T-helper 2 cell treated with Interferon-gamma antibody and Interleukin-4, amounts not matched to agents 5 μg/mL and 100 μg/mL, for 36 hours (primary cell): ENCODE data around the gene PER2.
A peak's percentile ranks its signal among the peaks of the same experiment; 100 is the strongest.

Experiments
- DNase-seq: peaks from one replicate; pipeline ENCODE4 v3.0.0; 2021; ENCODE audit warnings: low spot score
- H3K27ac Mint-ChIP-seq: one replicate; pipeline ENCODE4 v1.8.0; 2021; ENCODE audit warnings: mild to moderate bottlenecking, mixed read lengths
- H3K27me3 Mint-ChIP-seq: one replicate; pipeline ENCODE4 v1.8.0; 2021; ENCODE audit warnings: low read depth, mixed read lengths
- H3K36me3 Mint-ChIP-seq: one replicate; pipeline ENCODE4 v1.8.0; 2021; ENCODE audit warnings: low read depth, mixed read lengths
- H3K4me1 Mint-ChIP-seq: one replicate; pipeline ENCODE4 v1.8.0; 2021; ENCODE audit warnings: low read depth, mixed read lengths
- H3K4me3 Mint-ChIP-seq: one replicate; pipeline ENCODE4 v1.8.0; 2022; ENCODE audit warnings: mild to moderate bottlenecking, moderate library complexity, mixed read lengths
- H3K9me3 Mint-ChIP-seq: one replicate; pipeline ENCODE4 v1.8.0; 2021; ENCODE audit warnings: mixed read lengths

PER2 gene

GRCh38 chr2:238237431-238238135 lies 50.8 kb downstream of the PER2 start:
- DNase-seq, result no peak
- peaks cover 3% of the 10 kb centered on the region for H3K36me3 Mint-ChIP-seq

DNA sequence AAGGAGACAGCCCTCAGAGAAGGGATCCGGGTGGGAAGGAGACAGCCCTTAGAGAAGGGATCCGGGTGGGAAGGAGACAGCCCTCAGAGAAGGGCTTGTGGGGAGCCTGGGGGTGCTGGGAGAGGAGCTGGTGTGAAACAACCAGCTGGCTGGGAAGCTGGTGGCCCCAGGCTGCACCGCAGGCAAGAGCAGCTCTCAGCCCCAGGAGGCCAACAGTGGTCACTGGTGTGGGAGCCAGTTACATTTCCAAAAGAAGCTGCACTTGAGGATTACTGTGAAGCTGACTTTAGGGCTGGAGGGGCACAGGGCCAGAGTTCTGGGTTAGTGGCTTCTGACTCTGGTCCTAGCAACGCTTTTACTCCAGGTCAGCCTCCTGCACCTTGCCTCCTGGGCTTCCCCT lies 51.8 kb downstream of the PER2 start:
- Mint-ChIP-seq H3K4me3 (no peak overlapping the region), H3K4me1 (peaks cover 9% of the 10 kb centered on the region), H3K27ac (no peak overlapping the region), H3K9me3 (peaks cover 13% of the 10 kb centered on the region), H3K27me3 (peaks cover 61% of the 10 kb centered on the region), H3K36me3 (peaks cover 3% of the 10 kb centered on the region)
- DNase-seq, result no peak

More at GRCh38 chr2:238237431-238238135, 50.8 kb downstream of the PER2 start:
- Mint-ChIP-seq H3K4me1 (peaks cover 8% of the 10 kb centered on the region), H3K27ac (no peak overlapping the region), H3K4me3 (peak overlapping the region; percentile 28), H3K27me3 (peaks cover 58% of the 10 kb centered on the region), H3K9me3 (peaks cover 9% of the 10 kb centered on the region)

- peaks cover 11% of the 10 kb centered on the region for H3K4me1 Mint-ChIP-seq
These were observed 52.6 kb downstream of the PER2 start for GRCh38 chr2:238235856-238236255.

GRCh38 chr2:238235331-238235732 lies 53.1 kb downstream of the PER2 start:
- peaks cover 15% of the 10 kb centered on the region for H3K4me1 Mint-ChIP-seq
- DNase-seq, result no peak
- peaks cover 3% of the 10 kb centered on the region for H3K36me3 Mint-ChIP-seq
- peaks cover 63% of the 10 kb centered on the region for H3K27me3 Mint-ChIP-seq
- peak overlapping the region; percentile 35 for H3K4me3 Mint-ChIP-seq
- H3K9me3 Mint-ChIP-seq, result peaks cover 14% of the 10 kb centered on the region
- H3K27ac Mint-ChIP-seq, result no peak overlapping the region

More at GRCh38 chr2:238235856-238236255, 52.6 kb downstream of the PER2 start:
- no peak for DNase-seq
- H3K9me3 Mint-ChIP-seq, result peaks cover 14% of the 10 kb centered on the region
- peaks cover 3% of the 10 kb centered on the region for H3K36me3 Mint-ChIP-seq
- peaks cover 59% of the 10 kb centered on the region for H3K27me3 Mint-ChIP-seq
- H3K4me3 Mint-ChIP-seq, result peak overlapping the region; percentile 3
- H3K27ac Mint-ChIP-seq, result no peak overlapping the region

DNA sequence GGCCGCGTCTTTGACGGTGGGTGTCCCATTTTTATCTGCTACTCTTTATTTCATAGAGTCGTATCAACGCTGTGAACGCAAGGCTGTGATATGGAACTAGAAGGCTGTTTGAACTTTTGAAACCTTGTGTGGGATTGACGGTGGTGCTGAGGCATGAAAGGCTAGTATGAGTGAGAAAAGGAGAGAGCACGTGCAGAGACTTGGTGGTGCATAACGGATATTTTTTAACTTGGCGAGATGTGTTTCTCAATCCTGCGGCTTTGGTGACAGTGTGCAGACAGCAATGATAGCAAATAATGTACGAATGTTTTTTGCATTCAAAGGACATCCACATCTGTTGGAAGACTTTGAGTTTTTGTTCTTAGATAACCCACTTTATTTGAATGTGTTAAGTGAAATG lies 54.8 kb downstream of the PER2 start:
- DNase-seq, result no peak
- H3K9me3 Mint-ChIP-seq, result peaks cover 14% of the 10 kb centered on the region
- no peak overlapping the region for H3K27ac Mint-ChIP-seq
- peak overlapping the region; percentile 54 for H3K4me3 Mint-ChIP-seq
- H3K36me3 Mint-ChIP-seq, result peaks cover 3% of the 10 kb centered on the region
- peaks cover 15% of the 10 kb centered on the region for H3K4me1 Mint-ChIP-seq
- H3K27me3 Mint-ChIP-seq, result peaks cover 65% of the 10 kb centered on the region

- no peak overlapping the region for H3K27ac Mint-ChIP-seq
- H3K27me3 Mint-ChIP-seq, result peaks cover 57% of the 10 kb centered on the region
- H3K4me1 Mint-ChIP-seq, result peaks cover 15% of the 10 kb centered on the region
- H3K4me3 Mint-ChIP-seq, result peak overlapping the region; percentile 79
- H3K9me3 Mint-ChIP-seq, result peaks cover 14% of the 10 kb centered on the region
- H3K36me3 Mint-ChIP-seq, result peaks cover 3% of the 10 kb centered on the region
- DNase-seq, result no peak
These were observed 56.6 kb downstream of the PER2 start for GRCh38 chr2:238231809-238232208.

DNA sequence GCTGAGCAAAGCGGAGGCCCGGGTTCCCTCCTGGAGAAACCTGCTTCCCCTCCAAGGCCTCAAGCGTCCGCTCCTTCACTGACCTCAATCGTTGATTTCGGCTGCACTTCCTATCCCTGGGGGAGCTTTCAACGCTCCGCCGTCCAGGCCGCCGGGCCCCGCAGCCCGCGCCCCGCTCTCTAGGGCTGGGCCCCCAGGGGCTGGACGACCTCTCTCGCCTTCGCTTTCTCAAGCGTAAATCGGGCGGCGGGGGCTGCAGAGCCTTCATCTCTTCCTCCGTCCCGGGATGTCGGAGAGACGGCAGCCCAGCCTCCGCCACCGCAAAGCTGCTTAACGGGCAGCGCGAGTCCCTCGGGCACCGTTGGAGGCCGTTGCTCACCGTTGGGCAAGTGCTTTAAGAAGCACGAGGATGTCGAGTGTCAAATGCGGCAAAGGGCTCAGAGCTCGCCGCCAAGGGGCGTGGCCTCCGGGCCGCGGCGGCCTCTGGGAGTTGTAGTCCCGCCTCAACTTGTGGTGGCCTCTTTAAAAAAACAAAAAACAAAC lies 57.1 kb downstream of the PER2 start:
- Mint-ChIP-seq H3K9me3 (peaks cover 14% of the 10 kb centered on the region), H3K4me3 (peak overlapping the region; percentile 79), H3K27ac (no peak overlapping the region), H3K36me3 (peaks cover 3% of the 10 kb centered on the region), H3K4me1 (peaks cover 15% of the 10 kb centered on the region), H3K27me3 (peaks cover 53% of the 10 kb centered on the region)
- peak; percentile 73 for DNase-seq

- Mint-ChIP-seq H3K36me3 (peaks cover 3% of the 10 kb centered on the region), H3K4me3 (peak overlapping the region; percentile 64), H3K27ac (no peak overlapping the region), H3K4me1 (peaks cover 15% of the 10 kb centered on the region), H3K9me3 (peaks cover 14% of the 10 kb centered on the region), H3K27me3 (peaks cover 47% of the 10 kb centered on the region)
- DNase-seq, result no peak
These were observed 57.7 kb downstream of the PER2 start for GRCh38 chr2:238230699-238231098.

- Mint-ChIP-seq H3K4me3 (no peak overlapping the region), H3K4me1 (peaks cover 9% of the 10 kb centered on the region), H3K9me3 (peaks cover 10% of the 10 kb centered on the region), H3K27me3 (peaks cover 36% of the 10 kb centered on the region), H3K27ac (no peak overlapping the region), H3K36me3 (peaks cover 2% of the 10 kb centered on the region)
- no peak for DNase-seq
These were observed 59.7 kb downstream of the PER2 start for GRCh38 chr2:238228700-238229099.

DNA sequence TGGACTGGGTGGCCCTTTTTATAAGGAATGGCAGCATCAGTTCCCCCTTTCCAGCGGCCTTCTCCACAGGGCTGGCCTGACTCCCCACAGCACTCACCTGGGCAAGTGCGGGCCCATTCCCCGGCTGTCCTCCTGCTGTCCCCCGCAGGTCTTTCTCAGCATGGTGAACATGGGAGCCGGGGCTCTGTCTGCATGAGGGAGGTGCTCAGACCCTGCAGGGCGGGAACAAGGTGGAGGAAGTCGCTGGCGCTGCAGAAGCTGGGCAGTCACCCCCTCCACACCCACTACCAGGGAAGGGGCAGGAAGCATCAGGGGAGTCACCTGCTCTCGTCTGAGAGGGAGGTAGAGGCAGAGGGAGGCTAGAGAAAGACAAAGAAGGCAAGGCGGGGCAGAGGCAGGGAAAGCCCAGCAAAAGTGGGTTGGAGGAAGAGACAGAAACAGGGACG lies 60.8 kb downstream of the PER2 start:
- no peak for DNase-seq
- no peak overlapping the region for H3K4me3 Mint-ChIP-seq
- no peaks in the 10 kb centered on the region for H3K36me3 Mint-ChIP-seq
- H3K4me1 Mint-ChIP-seq, result peaks cover 9% of the 10 kb centered on the region
- peaks cover 5% of the 10 kb centered on the region for H3K9me3 Mint-ChIP-seq
- no peak overlapping the region for H3K27ac Mint-ChIP-seq
- H3K27me3 Mint-ChIP-seq, result peaks cover 27% of the 10 kb centered on the region

- H3K9me3 Mint-ChIP-seq, result peaks cover 5% of the 10 kb centered on the region
- H3K36me3 Mint-ChIP-seq, result no peaks in the 10 kb centered on the region
- H3K27ac Mint-ChIP-seq, result no peak overlapping the region
- H3K27me3 Mint-ChIP-seq, result peaks cover 21% of the 10 kb centered on the region
- H3K4me3 Mint-ChIP-seq, result no peak overlapping the region
- H3K4me1 Mint-ChIP-seq, result peaks cover 9% of the 10 kb centered on the region
- no peak for DNase-seq
These were observed 61.5 kb downstream of the PER2 start for GRCh38 chr2:238226698-238227586.

- Mint-ChIP-seq H3K4me3 (no peak overlapping the region), H3K9me3 (no peaks in the 10 kb centered on the region), H3K27me3 (peaks cover 15% of the 10 kb centered on the region), H3K36me3 (no peaks in the 10 kb centered on the region), H3K27ac (no peak overlapping the region), H3K4me1 (peaks cover 5% of the 10 kb centered on the region)
- DNase-seq, result no peak
These were observed 62.3 kb downstream of the PER2 start for GRCh38 chr2:238225911-238226697.

- H3K27me3 Mint-ChIP-seq, result peaks cover 8% of the 10 kb centered on the region
These were observed 63.3 kb downstream of the PER2 start for GRCh38 chr2:238225121-238225520.

More at GRCh38 chr2:238225121-238225520, 63.3 kb downstream of the PER2 start:
- H3K27ac Mint-ChIP-seq, result no peak overlapping the region
- DNase-seq, result no peak
- no peaks in the 10 kb centered on the region for H3K36me3 Mint-ChIP-seq
- H3K9me3 Mint-ChIP-seq, result no peaks in the 10 kb centered on the region
- no peaks in the 10 kb centered on the region for H3K4me1 Mint-ChIP-seq
- H3K4me3 Mint-ChIP-seq, result no peak overlapping the region
